ENCODE data around the gene SPRR2D. TPM values are rescaled to one million over a fixed set of nuclear protein-coding genes. Genes with fewer than 3 reads are reported as not detected.
"Not testable (repeated sequence)": the region's sequence is repeated elsewhere in the genome, so short reads cannot be mapped to it uniquely, and the experiment has no call there.

Gene SPRR2D
- total and polyA plus RNA-seq, 2 donors from 2014 or later = not detected

GRCh38 chr1:153023109-153023508 lies 17.8 kb downstream of the SPRR2D start:
- intact Hi-C loops (cut with DNase I) = no loop called here
- Histone ChIP-seq H3K9ac (ENCODE audit: low read length in 3 of 3) (no peak overlapping the region), H3K36me3 (ENCODE audit: control insufficient read depth in 2 of 3, insufficient read depth in 3 of 3, low read length in 3 of 3) (no peaks in the 10 kb centered on the region), H3K4me1 (ENCODE audit: control insufficient read depth in 2 of 3, insufficient read depth in 2 of 3, low read depth in 1 of 3, low read length in 3 of 3) (no peaks in the 10 kb centered on the region), H3K27ac (ENCODE audit: low read depth in 2 of 2, low read length in 2 of 2) (no peak overlapping the region), H3K9me3 (ENCODE audit: control insufficient read depth in 2 of 3, insufficient read depth in 1 of 3, low read length in 3 of 3) (no peaks in the 10 kb centered on the region), H3K4me3 (ENCODE audit: low read length in 3 of 3) (no peak overlapping the region), H3K27me3 (ENCODE audit: control insufficient read depth, insufficient read depth, low read length) (no peaks in the 10 kb centered on the region)
- no peak for DNase-seq
- TF ChIP-seq CTCF (IDR thresholded peaks at IDR 0.05; ENCODE audit: borderline replicate concordance, extremely low read depth, insufficient read depth) = no peak
- no peak for FAIRE-seq

GRCh38 chr1:153022340-153022739 lies 18.6 kb downstream of the SPRR2D start:
- FAIRE-seq; H3K36me3 ChIP-seq (ENCODE audit: control insufficient read depth in 2 of 3, insufficient read depth in 3 of 3, low read length in 3 of 3); H3K9me3 ChIP-seq (ENCODE audit: control insufficient read depth in 2 of 3, insufficient read depth in 1 of 3, low read length in 3 of 3); H3K4me3 ChIP-seq (ENCODE audit: low read length in 3 of 3); H3K4me1 ChIP-seq (ENCODE audit: control insufficient read depth in 2 of 3, insufficient read depth in 2 of 3, low read depth in 1 of 3, low read length in 3 of 3); H3K27ac ChIP-seq (ENCODE audit: low read depth in 2 of 2, low read length in 2 of 2); DNase-seq; intact Hi-C loops (cut with DNase I); H3K27me3 ChIP-seq (ENCODE audit: control insufficient read depth, insufficient read depth, low read length); H3K9ac ChIP-seq (ENCODE audit: low read length in 3 of 3): not testable (repeated sequence)

- H3K27ac ChIP-seq (ENCODE audit: low read depth in 2 of 2, low read length in 2 of 2); intact Hi-C loops (cut with DNase I); H3K9ac ChIP-seq (ENCODE audit: low read length in 3 of 3); H3K4me1 ChIP-seq (ENCODE audit: control insufficient read depth in 2 of 3, insufficient read depth in 2 of 3, low read depth in 1 of 3, low read length in 3 of 3); H3K27me3 ChIP-seq (ENCODE audit: control insufficient read depth, insufficient read depth, low read length); DNase-seq; H3K9me3 ChIP-seq (ENCODE audit: control insufficient read depth in 2 of 3, insufficient read depth in 1 of 3, low read length in 3 of 3); FAIRE-seq; H3K4me3 ChIP-seq (ENCODE audit: low read length in 3 of 3); H3K36me3 ChIP-seq (ENCODE audit: control insufficient read depth in 2 of 3, insufficient read depth in 3 of 3, low read length in 3 of 3): not testable (repeated sequence)
Measured at GRCh38 chr1:153021829-153022228, 19.1 kb downstream of the SPRR2D start.

- H3K9me3 ChIP-seq (ENCODE audit: control insufficient read depth in 2 of 3, insufficient read depth in 1 of 3, low read length in 3 of 3); H3K4me3 ChIP-seq (ENCODE audit: low read length in 3 of 3); intact Hi-C loops (cut with DNase I); FAIRE-seq; H3K27ac ChIP-seq (ENCODE audit: low read depth in 2 of 2, low read length in 2 of 2); H3K27me3 ChIP-seq (ENCODE audit: control insufficient read depth, insufficient read depth, low read length); H3K36me3 ChIP-seq (ENCODE audit: control insufficient read depth in 2 of 3, insufficient read depth in 3 of 3, low read length in 3 of 3); H3K4me1 ChIP-seq (ENCODE audit: control insufficient read depth in 2 of 3, insufficient read depth in 2 of 3, low read depth in 1 of 3, low read length in 3 of 3); DNase-seq; H3K9ac ChIP-seq (ENCODE audit: low read length in 3 of 3): not testable (repeated sequence)
Measured at GRCh38 chr1:153011235-153011758, 29.6 kb downstream of the SPRR2D start.

- H3K27me3 ChIP-seq (ENCODE audit: control insufficient read depth, insufficient read depth, low read length) = no peaks in the 10 kb centered on the region
- no peak within 1 kb of the TSS for H3K9ac ChIP-seq (ENCODE audit: low read length in 3 of 3)
- H3K27ac ChIP-seq (ENCODE audit: low read depth in 2 of 2, low read length in 2 of 2) = no peak within 1 kb of the TSS
- DNase-seq (no peak), FAIRE-seq (no peak)
- no peaks in the 10 kb centered on the region for H3K4me1 ChIP-seq (ENCODE audit: control insufficient read depth in 2 of 3, insufficient read depth in 2 of 3, low read depth in 1 of 3, low read length in 3 of 3)
- no peaks in the 10 kb centered on the region for H3K9me3 ChIP-seq (ENCODE audit: control insufficient read depth in 2 of 3, insufficient read depth in 1 of 3, low read length in 3 of 3)
- intact Hi-C loops (cut with DNase I) = no loop called here
- no peaks in the 10 kb centered on the region for H3K36me3 ChIP-seq (ENCODE audit: control insufficient read depth in 2 of 3, insufficient read depth in 3 of 3, low read length in 3 of 3)
- H3K4me3 ChIP-seq (ENCODE audit: low read length in 3 of 3) = no peak within 1 kb of the TSS
- no peak for TF ChIP-seq CTCF (IDR thresholded peaks at IDR 0.05; ENCODE audit: borderline replicate concordance, extremely low read depth, insufficient read depth)
Measured at GRCh38 chr1:153001382-153001781, 39.5 kb downstream of the SPRR2D start, which contains the start of gene SPRR3. SPRR3 (plus strand) TSS chr1:153001749; CDS start chr1:153003021, 1,272 bp downstream.

Data from kidney (tissue), 14 donors.